Stimulated activated CD8-positive, alpha-beta memory T cell treated with anti-CD3 and anti-CD28 coated beads, Interleukin-2, amount 100 ng/mL, for 48 hours (primary cell): ENCODE data around the gene USP4.
"Not testable (repeated sequence)": the region's sequence is repeated elsewhere in the genome, so short reads cannot be mapped to it uniquely, and the experiment has no call there.

ENCODE experiments used
- DNase-seq, 2 donors: peaks; one replicate each; pipeline ENCODE4 v3.0.0-alpha.2; 2020; ENCODE audit warnings: low read depth in 2 of 2

USP4 gene

GRCh38 chr3:49253512-49253911, 86.3 kb downstream of the USP4 start:
- DNase-seq: no peak

DNA sequence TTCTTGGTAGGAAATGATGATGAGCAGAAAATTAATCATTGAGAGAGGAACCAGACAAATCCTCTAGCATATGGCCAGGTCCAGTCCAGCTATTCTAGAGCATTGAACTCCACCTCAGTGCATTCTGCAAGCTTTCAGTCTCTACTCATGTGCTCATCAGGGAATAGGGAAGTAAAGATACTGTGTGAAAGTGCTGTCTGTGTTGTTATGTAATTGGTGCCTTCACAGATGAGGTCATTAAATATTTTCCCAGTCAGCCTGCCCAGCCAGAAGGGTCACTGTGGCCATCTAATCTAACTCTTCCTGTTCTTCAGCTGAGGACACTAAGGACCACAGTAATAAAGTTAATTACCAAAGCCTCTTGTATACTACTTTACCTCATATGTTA, 91.0 kb downstream of the USP4 start:
- no peak for DNase-seq

- no peak for DNase-seq
Observed at GRCh38 chr3:49244581-49245205, 95.2 kb downstream of the USP4 start.

DNA sequence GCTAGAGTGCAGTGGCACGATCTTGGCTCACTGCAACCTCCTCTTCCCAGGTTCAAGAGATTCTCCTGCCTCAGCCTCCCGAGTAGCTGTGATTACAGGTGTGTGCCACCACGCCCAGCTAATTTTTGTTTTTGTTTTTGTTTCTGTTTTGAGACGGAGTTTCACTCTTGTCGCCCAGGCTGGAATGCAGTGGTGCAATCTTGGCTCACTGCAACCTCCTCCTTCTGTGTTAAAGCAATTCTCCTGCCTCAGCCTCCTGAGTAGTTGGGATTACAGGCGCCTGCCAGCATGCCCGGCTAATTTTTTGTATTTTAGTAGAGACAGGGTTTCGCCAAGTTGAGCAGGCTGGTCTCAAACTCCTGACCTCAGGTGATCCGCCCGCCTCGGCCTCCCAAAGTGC, 99.8 kb downstream of the USP4 start:
- DNase-seq: not testable (repeated sequence)

DNA sequence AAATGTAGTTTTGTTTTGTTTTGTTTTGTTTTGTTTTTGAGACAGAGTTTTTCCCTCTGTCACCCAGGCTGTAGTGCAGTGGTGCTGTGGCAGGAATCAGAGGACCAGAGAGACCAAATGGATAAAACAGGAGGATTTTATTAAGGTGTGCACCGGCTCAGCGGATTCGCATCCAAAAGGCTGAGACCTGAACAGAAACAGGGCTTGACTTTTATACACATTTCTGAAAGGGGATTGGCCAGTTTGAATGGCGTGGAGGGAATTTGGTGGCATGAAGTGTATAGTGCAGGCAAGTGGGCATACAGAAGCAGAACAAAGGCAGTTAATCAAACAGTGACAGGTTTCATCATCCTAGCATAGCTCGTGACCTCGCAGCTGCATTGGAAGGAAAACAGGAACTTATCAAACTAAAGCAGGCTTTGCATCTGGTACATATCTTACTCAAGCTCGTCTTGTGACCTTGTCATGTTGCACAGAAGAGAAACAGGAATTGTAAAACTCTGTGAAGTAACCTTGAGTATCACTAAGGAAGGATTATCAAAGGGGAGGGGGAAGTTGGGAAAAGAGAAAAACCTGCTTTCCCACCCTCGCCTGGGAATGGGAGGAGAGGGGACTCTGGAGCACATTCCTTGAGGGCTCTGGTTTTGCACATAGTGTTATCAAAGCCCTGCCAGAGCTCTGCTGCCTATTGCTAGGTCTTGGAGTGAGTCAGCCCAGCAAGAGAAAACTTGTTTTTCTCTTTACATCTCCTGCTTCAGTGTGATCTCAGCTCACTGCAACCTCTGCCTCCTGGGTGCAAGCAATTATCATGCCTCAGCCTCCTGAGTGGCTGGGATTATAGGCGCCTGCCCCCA, 101.4 kb downstream of the USP4 start:
- no peak for DNase-seq

- no peak for DNase-seq
Observed at GRCh38 chr3:49237344-49237743, 102.5 kb downstream of the USP4 start.

DNA sequence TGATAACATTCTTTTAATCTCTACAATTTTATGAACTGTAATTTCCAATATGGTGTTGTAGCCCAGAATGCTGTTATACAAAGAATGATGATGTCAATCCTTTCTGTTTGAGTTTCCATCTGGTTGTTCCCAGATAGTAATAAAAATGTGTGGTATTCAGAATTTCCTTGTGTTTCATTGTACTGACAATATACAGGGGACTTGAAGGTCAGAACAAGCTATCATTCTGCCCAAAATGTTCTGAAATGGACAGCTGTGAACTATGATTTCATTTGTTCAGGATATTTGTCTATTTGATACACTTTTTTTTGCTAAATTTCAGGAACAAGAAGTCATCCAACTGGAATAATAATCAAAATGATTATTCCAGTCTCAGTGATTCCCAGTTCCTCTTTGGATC, 103.6 kb downstream of the USP4 start:
- DNase-seq: no peak

DNA sequence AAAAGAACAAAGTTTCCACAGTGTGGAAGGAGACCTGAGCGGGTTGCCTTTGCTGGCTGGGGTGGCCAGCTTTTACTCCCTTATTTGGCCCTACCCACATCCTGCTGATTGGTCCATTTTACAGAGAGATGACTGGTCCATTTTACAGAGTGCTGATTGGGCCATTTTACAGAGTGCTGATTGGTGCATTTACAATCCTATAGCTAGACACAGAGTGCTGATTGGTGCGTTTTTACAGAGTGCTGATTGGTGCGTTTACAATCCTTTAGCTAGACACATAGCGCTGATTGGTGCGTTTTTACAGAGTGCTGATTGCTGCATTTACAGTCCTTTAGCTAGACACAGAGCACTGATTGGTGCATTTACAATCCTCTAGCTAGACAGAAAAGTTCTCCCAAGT, 111.0 kb downstream of the USP4 start:
- not testable (repeated sequence) for DNase-seq
